Ureter (tissue), 1 donor: ENCODE measurements around the gene RNF112. TPM values are rescaled to one million over a fixed set of nuclear protein-coding genes. Genes with fewer than 3 reads are reported as not detected.

Experiments
- DNase-seq: peaks from one replicate; pipeline ENCODE4 v3.0.0-alpha.2; 2020; ENCODE audit warnings: low spot score
- total RNA-seq: library from RNA; stranded (reverse); gene quantifications from one replicate; pipeline ENCODE4 v1.2.4, GENCODE V29; 2023
- donor health status: DM: yes; HTN: yes; CAD: no.

The RNF112 gene
- total RNA-seq, 1 donor from 2014 or later, result 20.7 TPM

GRCh38 chr17:19387921-19388521, 23.0 kb upstream of the RNF112 start:
- no peak for DNase-seq

DNA sequence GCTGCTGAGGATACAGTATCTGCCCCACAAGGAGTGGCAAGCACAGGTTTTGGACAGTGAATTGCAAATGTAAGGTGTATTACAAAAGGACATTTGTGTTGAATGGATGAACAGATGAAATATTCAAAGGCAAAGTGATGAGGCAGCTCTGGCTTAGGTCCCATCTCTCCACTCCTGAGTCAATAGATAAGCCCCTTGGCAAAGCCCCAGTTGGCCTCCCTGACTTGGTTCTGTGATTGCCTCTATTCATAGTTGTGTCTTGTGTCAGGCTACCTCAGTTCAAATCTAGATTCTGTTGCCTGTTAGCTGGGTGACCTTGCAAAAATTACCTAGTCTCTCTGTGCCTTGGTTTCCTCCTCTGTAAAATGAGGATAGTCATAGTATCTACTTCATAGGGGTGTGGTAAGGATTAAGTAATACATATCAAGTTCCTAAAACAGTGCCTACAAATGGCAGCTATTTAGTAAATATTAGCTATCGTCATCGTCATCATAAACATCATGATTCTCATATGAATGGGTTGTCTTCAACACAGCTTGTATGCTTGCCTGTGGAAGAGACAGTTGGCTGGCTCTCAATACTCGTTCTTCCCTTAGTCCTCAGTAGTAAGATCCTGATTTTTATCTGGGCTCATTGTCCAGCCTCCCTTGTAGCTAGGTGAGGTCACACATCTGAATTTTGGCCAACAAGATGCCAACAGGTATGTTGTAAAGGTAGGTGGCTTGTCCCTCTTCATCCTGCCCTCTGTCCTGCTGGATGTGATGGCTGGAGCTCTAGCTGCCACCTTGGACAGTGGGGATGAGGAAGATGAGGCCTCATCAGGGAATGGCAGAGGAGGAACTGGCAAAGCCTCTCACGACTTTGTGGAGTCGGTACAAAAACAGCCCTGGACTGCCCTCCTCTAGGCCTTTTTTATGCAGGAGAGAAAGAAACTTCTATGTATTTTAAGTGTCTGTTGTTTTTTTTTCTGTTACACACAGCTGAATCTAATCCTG, 21.9 kb upstream of the RNF112 start:
- DNase-seq, result no peak

DNA sequence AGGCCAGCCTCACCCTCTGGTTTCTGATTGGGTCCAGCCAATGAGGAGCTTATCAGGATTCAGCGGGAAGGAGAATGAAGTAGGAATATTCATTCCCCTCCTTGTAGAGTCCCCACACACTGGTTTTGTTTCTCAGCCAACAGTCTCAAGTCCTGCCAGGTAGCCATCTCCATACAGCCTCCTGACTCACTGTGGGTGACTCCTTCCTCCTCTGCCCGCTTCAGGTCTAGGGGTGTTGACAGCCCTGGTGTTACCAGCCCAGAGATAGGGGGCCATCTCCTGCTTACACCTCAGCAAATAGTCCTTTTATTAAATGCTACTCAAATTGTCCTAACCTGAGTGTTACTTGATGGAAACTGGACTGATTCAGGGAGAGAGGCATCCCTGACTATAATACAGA, 20.1 kb upstream of the RNF112 start:
- DNase-seq, result no peak

DNA sequence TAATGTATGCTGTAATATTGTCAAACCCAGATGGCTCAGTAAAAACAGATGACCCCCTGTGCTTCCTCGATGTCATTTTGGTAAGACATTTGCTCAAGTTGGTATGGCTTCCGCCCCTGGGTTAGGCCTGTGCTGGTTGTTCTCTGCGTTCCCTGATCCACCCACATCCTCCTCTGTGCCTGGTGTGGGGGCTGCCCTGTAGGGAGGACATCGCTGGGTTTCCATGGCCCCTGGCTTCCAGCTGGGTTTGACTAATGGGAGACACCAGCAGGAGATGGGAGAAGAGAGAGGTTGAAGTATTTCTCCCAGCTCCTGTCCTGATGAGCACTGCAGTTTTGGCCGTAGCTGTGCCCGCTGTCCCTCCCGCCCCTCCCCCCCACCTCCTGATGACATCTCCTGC, 19.6 kb upstream of the RNF112 start:
- no peak for DNase-seq

GRCh38 chr17:19392303-19392702, 18.7 kb upstream of the RNF112 start:
- no peak for DNase-seq

DNA sequence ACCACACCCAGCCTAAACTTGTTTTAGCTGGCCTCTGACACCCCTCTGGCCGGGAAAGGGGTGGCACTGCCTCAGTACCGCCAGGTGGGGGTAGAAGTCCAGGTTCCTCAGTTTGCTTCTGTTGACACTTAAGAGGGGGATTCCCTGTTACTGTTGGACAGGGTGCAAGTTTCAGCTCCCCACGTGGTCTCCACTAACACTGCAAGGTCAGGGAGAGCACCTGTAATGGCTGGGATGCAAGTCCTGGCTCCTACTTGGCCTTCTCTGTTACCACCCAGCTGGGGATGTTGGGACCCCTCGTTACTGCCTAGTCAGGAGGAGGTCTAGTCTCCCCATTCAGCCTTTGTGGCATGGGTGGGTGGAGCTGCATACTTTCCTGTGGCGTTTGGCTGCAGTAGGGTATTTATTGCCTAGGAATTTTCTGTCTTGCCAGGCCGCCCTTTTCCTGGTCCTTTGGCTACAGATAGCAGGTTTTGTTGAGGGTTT, 13.4 kb upstream of the RNF112 start:
- no peak for DNase-seq

GRCh38 chr17:19398301-19399181, 12.5 kb upstream of the RNF112 start:
- no peak for DNase-seq

GRCh38 chr17:19399750-19400450, 11.1 kb upstream of the RNF112 start:
- no peak for DNase-seq

GRCh38 chr17:19401321-19402010, 9.6 kb upstream of the RNF112 start:
- DNase-seq, result no peak

DNA sequence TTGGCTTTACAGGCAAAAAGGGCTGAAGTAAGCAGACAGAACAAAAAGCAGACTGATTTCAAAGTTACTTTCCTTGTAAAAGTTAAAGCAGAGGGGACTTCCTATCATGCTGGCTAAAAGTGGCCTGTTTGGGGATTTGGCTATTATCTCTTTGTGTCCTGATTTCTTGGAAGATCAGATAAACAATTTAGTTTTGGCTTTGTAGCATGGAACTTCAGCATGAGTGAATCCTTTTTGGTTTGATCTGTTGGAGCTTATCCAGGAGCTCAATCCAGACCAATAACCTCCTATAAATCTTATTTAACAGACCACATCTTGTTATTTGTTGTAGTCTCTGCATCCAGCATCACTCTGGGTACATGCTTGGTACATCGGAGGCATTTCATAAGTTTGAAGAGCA, 8.9 kb upstream of the RNF112 start:
- no peak for DNase-seq

DNA sequence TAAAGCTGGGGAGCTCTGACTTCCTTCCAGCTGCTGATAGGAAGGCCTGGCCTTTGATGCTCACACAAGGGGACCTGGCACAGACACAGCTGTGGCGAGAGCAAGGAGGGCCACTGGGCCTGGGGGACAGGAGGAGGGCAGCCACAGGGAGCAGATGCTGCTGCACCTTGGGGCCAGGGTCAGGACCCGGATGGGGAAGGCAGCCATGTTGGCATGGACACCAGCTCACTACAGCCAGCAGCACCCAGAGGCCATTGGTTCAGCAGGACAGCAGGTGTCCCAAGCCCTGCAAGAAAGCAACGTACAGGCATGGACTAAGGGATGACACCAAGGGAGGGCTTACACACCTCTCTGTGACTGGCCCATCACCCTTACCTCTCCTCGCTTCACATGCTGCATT, 8.0 kb upstream of the RNF112 start:
- no peak for DNase-seq

DNA sequence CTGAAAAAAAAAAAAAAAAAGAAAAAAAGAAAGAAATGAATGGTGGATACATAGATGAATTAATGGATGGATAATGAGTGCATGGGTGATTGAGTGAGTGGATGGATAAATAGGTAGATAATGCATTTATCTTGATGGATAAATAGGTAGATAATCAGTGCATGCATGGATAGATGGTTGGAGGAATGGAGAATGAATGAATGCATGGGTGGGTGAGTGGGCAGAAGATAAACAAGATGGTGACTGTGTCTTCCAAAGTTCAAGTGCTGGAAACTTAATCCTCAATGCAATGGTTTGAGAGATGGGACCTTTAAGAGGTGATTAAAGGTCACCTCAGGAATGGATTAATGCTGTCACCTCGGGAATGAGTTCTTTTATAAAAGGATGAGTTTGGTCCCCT, 6.8 kb upstream of the RNF112 start:
- no peak for DNase-seq

DNA sequence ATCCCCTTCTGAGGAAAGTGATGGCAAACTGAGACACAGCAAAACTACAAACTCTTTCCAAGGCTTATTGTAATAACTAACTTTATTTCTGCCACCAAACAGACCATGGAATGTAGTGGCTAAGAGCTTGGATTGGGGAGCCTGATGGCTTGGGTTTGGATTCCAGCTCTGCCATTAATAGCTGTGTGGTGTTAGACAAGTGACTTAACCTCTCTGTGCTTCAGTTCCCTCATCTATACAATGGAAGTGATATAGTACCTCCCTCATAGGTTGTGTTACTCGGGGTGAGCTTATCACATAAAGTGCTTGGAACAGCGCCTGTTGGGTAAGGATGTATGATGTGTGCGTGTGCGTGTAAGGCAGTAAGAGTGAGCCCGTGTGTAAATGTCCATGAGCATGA, 5.9 kb upstream of the RNF112 start:
- DNase-seq, result no peak

- no peak for DNase-seq
Measured at GRCh38 chr17:19407601-19408345, 3.3 kb upstream of the RNF112 start.

DNA sequence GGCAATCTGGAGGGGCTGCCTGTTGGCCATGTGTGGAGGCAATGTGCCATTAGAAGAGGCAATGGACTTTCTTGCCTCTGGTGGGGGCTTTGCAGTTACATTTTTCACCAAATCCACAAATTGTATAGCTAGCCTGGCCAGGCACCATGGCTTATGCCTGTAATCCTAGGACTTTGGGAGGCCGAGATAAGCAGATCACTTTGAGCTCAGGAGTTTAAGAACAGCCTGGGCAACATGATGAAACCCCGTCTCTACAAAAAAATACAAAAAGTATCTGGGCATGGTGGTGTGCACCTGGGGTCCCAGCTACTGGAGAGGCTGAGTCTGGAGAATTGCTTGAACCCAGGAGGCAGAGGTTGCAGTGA, 2.7 kb upstream of the RNF112 start:
- no peak for DNase-seq

DNA sequence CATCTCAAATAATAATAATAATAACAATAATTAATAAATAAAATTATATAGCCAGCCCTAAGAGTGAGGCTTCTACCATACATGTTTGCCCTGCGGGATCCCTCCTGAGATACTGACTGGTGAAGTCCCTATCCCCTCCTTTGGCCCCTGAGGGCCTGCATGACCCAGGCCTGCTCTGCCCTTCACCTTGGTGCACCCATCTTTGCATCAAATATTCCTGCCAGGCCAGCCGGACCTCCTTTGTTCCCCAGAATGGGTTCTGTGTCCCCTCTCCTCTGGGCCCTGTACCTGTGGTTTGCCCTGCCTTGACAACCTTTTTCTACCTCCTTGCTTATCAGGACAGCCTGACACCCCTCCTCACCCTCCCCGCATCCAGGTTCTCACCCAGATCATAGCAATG, 2.0 kb upstream of the RNF112 start:
- no peak for DNase-seq

DNA sequence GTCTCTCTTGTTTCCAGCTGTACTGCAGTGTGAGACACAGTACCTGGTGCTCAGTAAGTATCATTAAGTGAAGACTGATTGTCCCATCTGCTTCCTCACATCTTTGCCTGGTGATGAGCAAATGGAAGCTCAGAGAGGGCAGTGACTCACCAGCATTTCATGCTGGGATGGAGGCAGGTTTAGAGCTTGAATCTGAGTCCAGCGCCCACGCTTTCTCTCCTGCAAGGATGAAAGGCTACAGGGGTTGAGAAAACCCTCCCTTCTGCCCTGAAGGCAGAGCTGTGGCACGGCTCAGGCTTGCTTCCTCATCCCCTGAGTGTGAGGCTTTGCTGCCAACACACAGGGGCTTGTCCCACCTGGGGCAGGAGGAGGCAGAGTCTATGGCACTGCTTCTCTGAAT, 1.5 kb upstream of the RNF112 start:
- no peak for DNase-seq

DNA sequence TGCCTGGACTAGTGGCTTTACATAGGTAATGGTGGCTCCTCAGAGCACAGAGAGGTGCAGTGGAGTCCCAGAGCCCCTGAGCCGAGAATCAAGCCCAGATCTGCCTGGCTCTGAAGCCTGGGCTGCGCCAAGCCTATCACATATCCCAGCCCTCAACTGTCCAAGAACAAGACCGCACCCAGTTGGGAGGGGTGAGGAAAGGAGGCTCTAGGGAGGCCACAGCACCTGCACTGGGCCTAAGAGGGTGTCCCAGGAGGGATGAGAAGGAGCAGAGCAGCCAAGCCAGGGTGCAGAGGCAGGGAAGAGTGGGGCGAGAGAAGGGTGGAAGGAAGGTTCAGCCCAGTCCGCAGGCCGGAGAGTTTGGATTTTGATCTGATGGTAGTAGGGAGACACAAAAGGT, 941 bp upstream of the RNF112 start:
- DNase-seq, result no peak

- no peak for DNase-seq
Measured at GRCh38 chr17:19411631-19412030, 599 bp downstream of the RNF112 start.

- no peak for DNase-seq
Measured at GRCh38 chr17:19412510-19412909, 1.5 kb downstream of the RNF112 start.
